HL-60 (cell line): Measurements from ENCODE around the gene SLC44A5.
"Not testable (repeated sequence)": the region's sequence is repeated elsewhere in the genome, so short reads cannot be mapped to it uniquely, and the experiment has no call there.

Experiments
- DNase-seq, 2 experiments: peaks; one replicate each; pipeline ENCODE4 v3.0.0-alpha.2; 2010 to 2020; ENCODE audit warnings: low read depth in 1 of 2, low spot score in 1 of 2
- H3K27ac ChIP-seq: fragments of 250-450 bp; sonication (Bioruptor Pico); replicated peaks from 2 replicates; pipeline ENCODE4 v1.5.1; 2020; ENCODE audit warnings: mild to moderate bottlenecking, moderate library complexity
- H3K27me3 ChIP-seq: fragments of 250-450 bp; sonication (Bioruptor Pico); 2 replicates; pipeline ENCODE4 v1.5.1; 2021; ENCODE audit warnings: mild to moderate bottlenecking, moderate library complexity; ENCODE audit not compliant: insufficient read depth, poor library complexity, severe bottlenecking
- H3K4me3 ChIP-seq: replicated peaks from 2 replicates; pipeline ENCODE4 v1.5.1; 2011; ENCODE audit warnings: mild to moderate bottlenecking, control low read depth, low read length; ENCODE audit not compliant: insufficient read depth
- CTCF ChIP-seq: IDR thresholded peaks from one replicate; pipeline ENCODE4 v1.5.1; 2011; ENCODE audit warnings: low read length, control low read depth, inconsistent platforms; ENCODE audit not compliant: insufficient read depth
- GABPA ChIP-seq: IDR thresholded peaks from 2 replicates; pipeline ENCODE4 v1.6.1; 2012; ENCODE audit warnings: low read depth
- POLR2AphosphoS5 ChIP-seq: IDR thresholded peaks from 2 replicates; pipeline ENCODE4 v1.6.1; 2012; ENCODE audit warnings: low read depth
- REST ChIP-seq: IDR thresholded peaks from 2 replicates; pipeline ENCODE4 v1.6.1; 2012; ENCODE audit warnings: low read depth; ENCODE audit not compliant: insufficient replicate concordance
- SPI1 ChIP-seq: IDR thresholded peaks from 2 replicates; pipeline ENCODE4 v1.6.1; 2012; ENCODE audit warnings: low read depth, mild to moderate bottlenecking, borderline replicate concordance

SLC44A5 gene

DNA sequence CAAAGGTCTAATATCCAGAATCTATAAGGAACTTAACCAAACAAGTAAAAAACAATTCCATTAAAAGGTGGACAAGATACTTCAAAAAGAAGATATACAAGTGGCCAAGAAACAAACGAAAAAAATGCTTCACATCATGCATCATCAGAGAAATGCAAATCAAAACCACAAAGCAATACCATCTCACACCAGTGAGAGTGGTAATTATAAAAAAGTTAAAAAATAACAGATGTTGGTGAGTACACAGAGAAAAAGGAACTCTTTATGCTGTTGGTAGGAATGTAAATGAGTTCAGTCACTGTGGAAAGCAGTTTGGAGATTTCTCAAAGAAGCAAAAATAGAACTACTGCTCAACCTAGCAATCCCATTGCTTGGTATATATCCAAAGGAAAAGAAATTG, 218.6 kb downstream of the SLC44A5 start:
- Histone ChIP-seq H3K27ac (no peak overlapping the region), H3K4me3 (no peak overlapping the region), H3K27me3 (no peaks in the 10 kb centered on the region)
- DNase-seq = no peak
- no peak for TF ChIP-seq POLR2AphosphoS5

DNA sequence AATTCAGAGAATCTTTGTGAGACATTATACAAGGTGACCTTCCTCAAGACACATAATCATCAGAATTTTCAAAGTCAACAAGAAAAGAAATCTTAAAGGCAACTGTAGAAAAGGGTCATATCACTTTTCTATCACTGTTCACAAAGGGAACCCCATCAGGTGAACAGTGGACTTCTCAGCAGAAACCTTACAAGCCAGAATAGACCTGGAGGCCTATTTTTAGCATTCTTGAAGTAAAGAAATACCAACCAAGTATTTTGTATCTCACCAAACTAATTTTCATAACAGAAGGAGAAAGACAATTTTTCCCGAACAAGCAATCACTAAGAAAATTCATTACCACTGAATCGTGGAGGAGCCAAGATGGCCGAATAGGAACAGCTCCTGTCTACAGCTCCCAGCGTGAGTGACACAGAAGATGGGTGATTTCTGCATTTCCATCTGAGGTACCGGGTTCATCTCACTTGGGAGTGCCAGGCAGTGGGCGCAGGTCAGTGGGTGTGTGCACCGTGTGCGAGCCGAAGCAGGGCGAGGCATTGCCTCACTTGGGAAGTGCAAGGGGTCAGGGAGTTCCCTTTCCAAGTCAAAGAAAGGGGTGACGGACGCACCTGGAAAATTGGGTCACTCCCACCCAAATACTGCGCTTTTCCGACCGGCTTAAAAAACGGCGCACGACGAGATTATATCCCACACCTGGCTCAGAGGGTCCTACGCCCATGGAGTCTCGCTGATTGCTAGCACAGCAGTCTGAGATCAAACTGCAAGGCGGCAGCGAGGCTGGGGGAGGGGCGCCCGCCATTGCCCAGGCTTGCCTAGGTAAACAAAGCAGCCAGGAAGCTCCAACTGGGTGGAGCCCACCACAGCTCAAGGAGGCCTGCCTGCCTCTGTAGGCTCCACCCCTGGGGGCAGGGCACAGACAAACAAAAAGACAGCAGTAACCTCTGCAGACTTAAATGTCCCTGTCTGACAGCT, 235.2 kb downstream of the SLC44A5 start:
- not testable (repeated sequence) for H3K4me3 ChIP-seq, H3K27ac ChIP-seq, H3K27me3 ChIP-seq, DNase-seq

GRCh38 chr1:75373542-75374159, 237.3 kb downstream of the SLC44A5 start:
- H3K27ac ChIP-seq = no peak overlapping the region
- H3K27me3 ChIP-seq = no peaks in the 10 kb centered on the region
- H3K4me3 ChIP-seq = no peak overlapping the region
- TF ChIP-seq SPI1 = no peak
- TF ChIP-seq POLR2AphosphoS5 = no peak
- no peak for TF ChIP-seq GABPA
- no peak for TF ChIP-seq CTCF
- no peak for TF ChIP-seq REST
- DNase-seq = no peak

DNA sequence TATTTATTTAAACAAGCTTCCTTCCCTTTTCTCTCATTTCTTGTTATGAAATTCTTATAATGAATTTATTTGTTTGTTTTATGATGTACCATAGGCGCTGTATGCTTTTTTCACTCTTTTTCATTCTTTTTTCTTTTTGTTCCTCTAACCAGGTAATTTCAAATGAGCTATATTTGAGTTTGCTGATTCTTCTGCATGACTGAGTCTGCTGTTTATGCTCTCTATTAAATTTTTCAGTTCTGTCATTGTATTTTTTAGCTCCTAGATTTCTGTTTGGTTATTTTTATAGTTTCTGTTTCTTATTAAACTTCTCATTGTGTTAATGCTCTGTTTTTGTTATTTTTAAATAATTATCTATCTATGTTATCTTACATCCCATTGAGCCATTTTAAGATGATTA, 244.3 kb downstream of the SLC44A5 start:
- DNase-seq = no peak
- Histone ChIP-seq H3K4me3 (no peak overlapping the region), H3K27ac (no peak overlapping the region), H3K27me3 (no peaks in the 10 kb centered on the region)
- TF ChIP-seq POLR2AphosphoS5 (no peak), SPI1 (no peak), GABPA (no peak), CTCF (no peak), REST (no peak)
